Measurements from ENCODE around the gene SOX15. TPM values are rescaled to one million over a fixed set of nuclear protein-coding genes. Genes with fewer than 3 reads are reported as not detected.
A peak's percentile ranks its signal among the peaks of the same experiment; 100 is the strongest.

SOX15 gene
- total RNA-seq, 2 donors from 2014 or later = not detected

DNA sequence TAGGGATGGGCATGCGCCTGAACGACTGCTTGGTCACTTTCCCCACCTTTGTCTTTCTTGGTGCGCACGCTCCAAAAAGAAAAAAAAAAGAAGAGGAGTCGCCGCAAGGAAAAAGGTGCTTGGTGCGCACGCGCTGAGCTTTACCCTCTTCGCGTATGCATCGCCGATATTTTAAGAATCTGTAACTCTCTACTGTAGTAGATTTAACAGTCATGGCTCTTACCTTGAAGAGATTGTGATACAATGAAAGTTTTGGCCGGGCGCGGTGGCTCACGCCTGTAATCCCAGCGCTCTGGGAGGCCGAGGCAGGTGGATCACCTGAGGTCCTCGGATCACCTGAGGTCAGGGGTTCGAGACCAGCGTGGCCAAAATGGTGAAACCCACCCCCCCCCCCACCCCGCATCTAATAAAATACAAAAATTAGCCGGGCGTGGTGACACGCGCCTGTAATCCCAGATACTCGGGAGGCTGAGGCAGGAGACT, 25.4 kb upstream of the SOX15 start:
- Histone ChIP-seq H3K4me3 (peak overlapping the region in 1 of 2 donors; percentile 14), H3K27me3 (no peaks in the 10 kb centered on the region), H3K9me3 (no peaks in the 10 kb centered on the region), H3K4me1 (peaks cover 34% of the 10 kb centered on the region), H3K27ac (peak overlapping the region; percentile 87 to 95 (median 92)), H3K36me3 (replicated peaks in 1 of 2; ENCODE audit: insufficient read depth in 1 of 2, low read depth in 2 of 2) (no peaks in the 10 kb centered on the region)
- intact Hi-C loops (cut with DNase I) = no loop called here
- no peak for ATAC-seq
- TF ChIP-seq, protein P1, sequence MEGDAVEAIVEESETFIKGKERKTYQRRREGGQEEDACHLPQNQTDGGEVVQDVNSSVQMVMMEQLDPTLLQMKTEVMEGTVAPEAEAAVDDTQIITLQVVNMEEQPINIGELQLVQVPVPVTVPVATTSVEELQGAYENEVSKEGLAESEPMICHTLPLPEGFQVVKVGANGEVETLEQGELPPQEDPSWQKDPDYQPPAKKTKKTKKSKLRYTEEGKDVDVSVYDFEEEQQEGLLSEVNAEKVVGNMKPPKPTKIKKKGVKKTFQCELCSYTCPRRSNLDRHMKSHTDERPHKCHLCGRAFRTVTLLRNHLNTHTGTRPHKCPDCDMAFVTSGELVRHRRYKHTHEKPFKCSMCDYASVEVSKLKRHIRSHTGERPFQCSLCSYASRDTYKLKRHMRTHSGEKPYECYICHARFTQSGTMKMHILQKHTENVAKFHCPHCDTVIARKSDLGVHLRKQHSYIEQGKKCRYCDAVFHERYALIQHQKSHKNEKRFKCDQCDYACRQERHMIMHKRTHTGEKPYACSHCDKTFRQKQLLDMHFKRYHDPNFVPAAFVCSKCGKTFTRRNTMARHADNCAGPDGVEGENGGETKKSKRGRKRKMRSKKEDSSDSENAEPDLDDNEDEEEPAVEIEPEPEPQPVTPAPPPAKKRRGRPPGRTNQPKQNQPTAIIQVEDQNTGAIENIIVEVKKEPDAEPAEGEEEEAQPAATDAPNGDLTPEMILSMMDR (IDR thresholded peaks at IDR 0.05) = no peak
- TF ChIP-seq POLR2A (IDR thresholded peaks at IDR 0.05) = peak in 1 of 3 donors; percentile 28
- no peak for DNase-seq
- 4 to 5% methylated on average over 27 of the region's 28 CpGs for WGBS, 2 donors

DNA sequence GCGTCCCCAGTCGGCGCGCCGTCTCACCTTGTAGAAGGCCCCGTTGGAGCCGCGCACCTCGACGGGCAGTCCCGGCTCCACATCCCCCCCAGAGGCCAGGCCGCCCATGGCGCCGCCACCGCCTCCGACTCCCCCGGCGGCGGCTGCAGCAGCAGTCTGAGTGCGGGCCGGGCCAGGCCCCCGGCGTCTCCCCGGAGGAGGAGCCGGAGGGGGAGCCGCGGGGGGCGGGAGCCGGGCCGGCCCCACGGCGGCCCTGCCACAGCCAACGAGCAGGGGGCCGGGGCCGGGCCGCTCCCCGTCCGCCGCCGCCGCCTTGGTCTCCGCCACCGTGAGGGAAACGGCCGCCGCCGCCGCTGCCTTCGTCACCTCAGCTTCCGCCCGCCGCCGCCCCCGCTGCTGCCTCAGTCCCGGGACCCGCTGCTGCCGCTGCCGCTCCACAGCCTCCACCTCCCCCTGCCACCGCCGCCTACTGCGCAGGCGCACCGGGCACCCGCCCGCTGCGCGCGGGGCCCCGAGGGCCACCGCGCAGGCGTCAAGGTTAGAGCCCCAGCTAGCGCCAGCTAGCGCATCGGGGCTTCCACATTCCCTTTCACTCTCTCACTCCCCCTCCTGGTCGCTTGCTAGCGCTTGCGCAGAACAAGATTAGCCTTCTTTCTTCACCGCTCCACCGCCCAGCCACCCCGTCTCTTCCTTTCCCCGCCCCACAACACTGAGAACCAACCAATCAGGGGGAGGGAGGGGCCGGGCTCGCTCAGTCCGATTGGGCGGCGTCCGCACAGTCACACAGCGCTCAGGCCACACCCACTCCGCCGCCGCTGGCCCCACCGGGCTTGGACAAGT, 24.8 kb upstream of the SOX15 start, which contains the start of gene FXR2:
Gene FXR2, minus strand, starts transcription at position 473 of the 840 bp plus-strand sequence. Its CDS starts 365 bp downstream, at position 108.
- TF ChIP-seq, protein P1 (IDR thresholded peaks at IDR 0.05) = peak; percentile 41 to 95 (median 86)
- TF ChIP-seq POLR2A (IDR thresholded peaks at IDR 0.05) = peak; percentile 46 to 73 (median 69)
- H3K27ac ChIP-seq = peak within 1 kb of the TSS; percentile 87 to 95 (median 92)
- H3K36me3 ChIP-seq (replicated peaks in 1 of 2; ENCODE audit: insufficient read depth in 1 of 2, low read depth in 2 of 2) = no peaks in the 10 kb centered on the region
- 0% methylated on average over 18 to 79 of the region's 93 CpGs for WGBS, 2 donors
- intact Hi-C loops (cut with DNase I) = no loop called here
- peak; percentile 94 for ATAC-seq
- peak; percentile 100 for DNase-seq
- no peaks in the 10 kb centered on the region for H3K27me3 ChIP-seq
- H3K4me1 ChIP-seq = peaks cover 34% of the 10 kb centered on the region
- H3K9me3 ChIP-seq = no peaks in the 10 kb centered on the region
- peak within 1 kb of the TSS; percentile 13 to 33 for H3K4me3 ChIP-seq

DNA sequence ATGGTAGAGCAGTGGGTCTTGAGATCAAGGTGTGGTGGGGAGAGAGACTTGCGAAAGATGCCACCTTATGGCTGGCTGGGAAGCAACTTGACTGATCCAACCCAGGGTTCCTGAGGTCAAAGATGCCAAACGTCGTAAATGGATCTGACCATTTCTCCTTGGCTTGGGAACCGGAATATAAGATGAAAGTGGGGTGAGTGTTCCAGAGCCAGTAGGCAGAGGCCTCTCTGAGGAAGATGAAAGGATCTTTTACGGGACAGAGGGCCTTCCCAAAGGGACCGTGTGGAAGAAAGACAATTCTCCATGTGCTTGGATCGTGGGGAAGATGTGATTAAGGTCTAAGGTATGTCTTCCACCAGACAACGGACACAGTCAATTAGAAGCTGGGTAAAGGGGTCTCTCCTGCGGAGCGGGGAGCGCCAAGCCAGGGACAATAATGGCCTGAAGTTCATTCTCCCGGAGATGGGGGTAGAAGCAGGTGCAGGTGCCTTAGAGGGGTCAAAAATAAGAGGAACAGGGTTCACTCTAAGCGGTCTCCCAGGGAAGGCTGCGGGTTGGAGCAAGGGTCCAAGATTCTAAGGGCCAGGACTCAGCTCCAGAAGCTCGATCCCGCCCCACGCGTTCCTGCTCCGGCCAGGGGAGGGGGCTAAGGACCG, 24.0 kb upstream of the SOX15 start:
- intact Hi-C loops (cut with DNase I) = no loop called here
- ATAC-seq (no peak), DNase-seq (no peak)
- H3K4me1 ChIP-seq = peaks cover 34% of the 10 kb centered on the region
- H3K9me3 ChIP-seq = no peaks in the 10 kb centered on the region
- no peaks in the 10 kb centered on the region for H3K27me3 ChIP-seq
- H3K4me3 ChIP-seq = peak overlapping the region; percentile 13 to 33
- TF ChIP-seq POLR2A (IDR thresholded peaks at IDR 0.05) = no peak
- TF ChIP-seq, protein P1 (IDR thresholded peaks at IDR 0.05) = peak in 1 of 7 experiments; percentile 14
- peak overlapping the region; percentile 79 to 95 (median 90) for H3K27ac ChIP-seq
- H3K36me3 ChIP-seq (replicated peaks in 1 of 2; ENCODE audit: insufficient read depth in 1 of 2, low read depth in 2 of 2) = no peaks in the 10 kb centered on the region
- WGBS, 2 donors = 4 to 10% methylated on average over 12 to 20 of the region's 20 CpGs

DNA sequence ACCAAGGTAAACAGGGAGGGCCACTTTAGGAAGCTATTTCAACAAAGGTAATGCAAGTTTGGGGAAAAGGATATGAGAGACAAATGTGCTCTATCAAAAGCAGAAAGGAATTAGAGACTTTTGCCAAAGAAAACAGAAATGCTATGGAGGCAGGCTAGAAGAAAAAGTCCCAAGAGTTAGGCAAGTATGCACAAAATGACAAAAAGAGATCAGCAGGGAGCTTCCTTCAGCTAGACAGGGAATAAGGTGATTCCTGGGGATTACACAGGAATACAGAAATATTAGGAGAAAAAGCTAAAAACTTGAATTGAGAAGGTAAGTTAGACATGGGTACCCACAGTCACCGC, 22.4 kb upstream of the SOX15 start:
- H3K9me3 ChIP-seq = no peaks in the 10 kb centered on the region
- intact Hi-C loops (cut with DNase I) = no loop called here
- TF ChIP-seq POLR2A (IDR thresholded peaks at IDR 0.05) = no peak
- TF ChIP-seq, protein P1 (IDR thresholded peaks at IDR 0.05) = no peak
- H3K27me3 ChIP-seq = no peaks in the 10 kb centered on the region
- WGBS, 2 donors = 91 to 92% methylated on average over 1 of the region's 1 CpG
- peaks cover 34% of the 10 kb centered on the region for H3K4me1 ChIP-seq
- ATAC-seq = no peak
- no peak for DNase-seq
- no peak overlapping the region for H3K4me3 ChIP-seq
- H3K36me3 ChIP-seq (replicated peaks in 1 of 2; ENCODE audit: insufficient read depth in 1 of 2, low read depth in 2 of 2) = no peaks in the 10 kb centered on the region
- no peak overlapping the region for H3K27ac ChIP-seq

Measured in body of pancreas (tissue), 4 donors.